H1 (cell line): ENCODE results near the gene TNFRSF8. TPM values are rescaled to one million over a fixed set of nuclear protein-coding genes. Genes with fewer than 3 reads are reported as not detected.

Experiments used
- CTCF ChIA-PET: fragments of 300-600 bp; sonication (Branson Sonifier 250); formaldehyde crosslinking; loops from one replicate; lab custom pipeline; 2021; ENCODE audit not compliant: partially characterized antibody; lab: Charles Lee
- POLR2A ChIA-PET: fragments of 300-600 bp; sonication (Branson Sonifier 250); formaldehyde crosslinking; loops from one replicate; lab custom pipeline; 2021; ENCODE audit warnings: inconsistent platforms; ENCODE audit not compliant: partially characterized antibody; lab: Charles Lee
- DNase-seq, 2 experiments: peaks; one replicate each; pipeline versions ENCODE4 v3.0.0 to v3.0.0-alpha.2; 2010 to 2022; ENCODE audit warnings: low spot score in 2 of 2, low read depth in 1 of 2, mixed read lengths in 1 of 2
- FAIRE-seq: peaks from 2 replicates; lab custom pipeline; 2011; peaks lifted over from hg19 to GRCh38; lab: Jason Lieb, UNC
- H2AFZ ChIP-seq: 2 replicates; pipeline ENCODE4 v1.8.1; 2012; ENCODE audit warnings: low read length, inconsistent platforms
- H2AK5ac ChIP-seq: 2 replicates; pipeline ENCODE4 v1.6.1; 2013; ENCODE audit warnings: low read depth, low read length
- H2BK120ac ChIP-seq: replicated peaks from 2 replicates; pipeline ENCODE3; 2013; ENCODE audit warnings: low read depth, low read length, inconsistent platforms
- H2BK12ac ChIP-seq: 2 replicates; pipeline ENCODE4 v1.6.1; 2013; ENCODE audit warnings: low read depth, low read length
- H2BK15ac ChIP-seq: 2 replicates; pipeline ENCODE4 v1.6.1; 2013; ENCODE audit warnings: low read length
- H2BK20ac ChIP-seq: 2 replicates; pipeline ENCODE4 v1.6.1; 2013; ENCODE audit warnings: low read length
- H2BK5ac ChIP-seq: 2 replicates; pipeline ENCODE4 v1.6.1; 2013; ENCODE audit warnings: low read depth, low read length
- H3K14ac ChIP-seq: 2 replicates; pipeline ENCODE4 v1.6.1; 2013; ENCODE audit warnings: inconsistent platforms; ENCODE audit not compliant: insufficient read length
- H3K18ac ChIP-seq: 2 replicates; pipeline ENCODE4 v1.6.1; 2013; ENCODE audit warnings: low read length; ENCODE audit errors: extremely low read depth
- H3K23ac ChIP-seq: 2 replicates; pipeline ENCODE4 v1.6.1; 2013; ENCODE audit warnings: inconsistent platforms; ENCODE audit not compliant: insufficient read length
- H3K23me2 ChIP-seq: 2 replicates; pipeline ENCODE4 v1.6.1; 2013; ENCODE audit warnings: low read depth, low read length
- H3K27ac ChIP-seq: 2 replicates; pipeline ENCODE4 v1.6.1; 2011; ENCODE audit warnings: low read depth, low read length, inconsistent platforms
- H3K27me3 ChIP-seq, 4 experiments: replicated peaks in 1 of 4; 1 replicate in 1 of 4; 2 replicates in 3 of 4; pipeline versions ENCODE4 v1.6.1 to v1.8.1; 2011 to 2013; ENCODE audit warnings: low read length in 3 of 4, mild to moderate bottlenecking in 3 of 4, inconsistent platforms in 2 of 4, mixed read lengths in 2 of 4, moderate library complexity in 1 of 4; ENCODE audit not compliant: control insufficient read depth in 3 of 4, insufficient read depth in 3 of 4; ENCODE audit errors: extremely low read depth in 1 of 4
- H3K36me3 ChIP-seq, 4 experiments: 2 replicates each; pipeline versions ENCODE4 v1.6.1 to v1.8.1; 2011 to 2013; ENCODE audit warnings: mild to moderate bottlenecking in 4 of 4, low read length in 3 of 4, moderate library complexity in 2 of 4, control low read depth in 1 of 4, inconsistent platforms in 1 of 4; ENCODE audit not compliant: insufficient read depth in 4 of 4, control insufficient read depth in 2 of 4
- H3K4ac ChIP-seq: replicated peaks from 2 replicates; pipeline ENCODE3; 2013; ENCODE audit warnings: low read length, low read depth, mixed read lengths, inconsistent platforms; ENCODE audit not compliant: insufficient read length
- H3K4me1 ChIP-seq, 4 experiments: replicated peaks in 1 of 4; 1 replicate in 1 of 4; 2 replicates in 3 of 4; pipeline versions ENCODE4 v1.6.1 to v1.8.1; 2011 to 2013; ENCODE audit warnings: low read length in 3 of 4, inconsistent platforms in 2 of 4, mixed read lengths in 1 of 4; ENCODE audit not compliant: insufficient read depth in 4 of 4, control insufficient read depth in 3 of 4
- H3K4me2 ChIP-seq, 2 experiments: 2 replicates each; pipeline versions ENCODE4 v1.6.1 to v1.8.1; 2011 to 2013; ENCODE audit warnings: low read depth in 2 of 2, low read length in 2 of 2, control low read depth in 1 of 2, inconsistent platforms in 1 of 2, mild to moderate bottlenecking in 1 of 2; ENCODE audit not compliant: insufficient read depth in 1 of 2
- H3K4me3 ChIP-seq, 4 experiments: fragments of 200-600, 300-600 bp in 1 of 4; sonication (generic), shearing (Covaris generic), sonication (Bioruptor Twin) in 1 of 4; 2 replicates each; pipeline versions ENCODE4 v1.5.1 to v1.8.1; 2011 to 2016; ENCODE audit warnings: low read length in 4 of 4, low read depth in 3 of 4, control low read depth in 2 of 4, inconsistent platforms in 2 of 4, mild to moderate bottlenecking in 2 of 4, mixed read lengths in 1 of 4, moderate library complexity in 1 of 4; ENCODE audit not compliant: insufficient read depth in 2 of 4; ENCODE audit errors: extremely low read depth in 1 of 4
- H3K56ac ChIP-seq: replicated peaks from 2 replicates; pipeline ENCODE3; 2013; ENCODE audit warnings: low read depth, mild to moderate bottlenecking, mixed read lengths, low read length, inconsistent platforms; ENCODE audit not compliant: insufficient read length
- H3K79me1 ChIP-seq: 2 replicates; pipeline ENCODE4 v1.6.1; 2013; ENCODE audit warnings: low read depth, low read length, control low read depth
- H3K79me2 ChIP-seq, 2 experiments: 2 replicates each; pipeline versions ENCODE4 v1.6.1 to v1.8.1; 2012 to 2013; ENCODE audit warnings: low read length in 2 of 2, mild to moderate bottlenecking in 2 of 2, inconsistent platforms in 1 of 2; ENCODE audit not compliant: insufficient read depth in 2 of 2, control insufficient read depth in 1 of 2
- H3K9ac ChIP-seq, 4 experiments: replicated peaks in 1 of 4; 1 replicate in 1 of 4; 2 replicates in 3 of 4; pipeline versions ENCODE4 v1.6.1 to v1.8.1; 2011 to 2013; ENCODE audit warnings: low read depth in 3 of 4, low read length in 3 of 4, control low read depth in 2 of 4, mild to moderate bottlenecking in 2 of 4, moderate library complexity in 2 of 4, inconsistent platforms in 1 of 4; ENCODE audit errors: extremely low read depth in 1 of 4
- H3K9me3 ChIP-seq, 2 experiments: 2 replicates each; pipeline versions ENCODE4 v1.6.1 to v1.8.1; 2012 to 2013; ENCODE audit warnings: mild to moderate bottlenecking in 2 of 2, moderate library complexity in 2 of 2, control low read depth in 1 of 2, inconsistent platforms in 1 of 2, low read depth in 1 of 2, low read length in 1 of 2, mixed read lengths in 1 of 2; ENCODE audit not compliant: insufficient read depth in 2 of 2
- H4K20me1 ChIP-seq, 2 experiments: replicated peaks in 1 of 2; 2 replicates each; pipeline versions ENCODE3 to v1.8.1; 2011 to 2013; ENCODE audit warnings: inconsistent platforms in 2 of 2, low read length in 2 of 2, mild to moderate bottlenecking in 1 of 2; ENCODE audit not compliant: insufficient read depth in 2 of 2, control insufficient read depth in 1 of 2
- H4K5ac ChIP-seq: 2 replicates; pipeline ENCODE4 v1.6.1; 2013; ENCODE audit warnings: low read length, low read depth, mixed read lengths, inconsistent platforms; ENCODE audit not compliant: insufficient read length
- H4K8ac ChIP-seq: 2 replicates; pipeline ENCODE4 v1.8.0; 2013; ENCODE audit warnings: mild to moderate bottlenecking, moderate library complexity, low read length, inconsistent platforms; ENCODE audit not compliant: insufficient read depth; ENCODE audit errors: extremely low read depth
- H4K91ac ChIP-seq: replicated peaks from 2 replicates; pipeline ENCODE3; 2013; ENCODE audit warnings: low read length, mixed read lengths, inconsistent platforms; ENCODE audit not compliant: insufficient read length
- RXRA ChIP-seq: IDR thresholded peaks from 2 replicates; pipeline ENCODE4 v1.6.1; 2011; ENCODE audit warnings: low read depth, mild to moderate bottlenecking, low read length, moderate library complexity; ENCODE audit not compliant: insufficient read depth
- WGBS, 2 experiments: shearing (Covaris generic) in 1 of 2; methylation state at CpG; one replicate each; pipeline versions ENCODE4 v1.1.6 to v1.1.7; 2013 to 2015; ENCODE audit warnings: low lambda C conversion rate in 2 of 2, mixed read lengths in 2 of 2, inconsistent platforms in 1 of 2, low coverage in 1 of 2, missing lambda C conversion rate in 1 of 2; ENCODE audit not compliant: insufficient replicate concordance in 2 of 2, insufficient coverage in 1 of 2, insufficient read length in 1 of 2; ENCODE audit errors: extremely low coverage in 1 of 2, missing lambda C conversion rate in 1 of 2; 5-methylcytosine and 5-hydroxymethylcytosine counted together
- polyA plus RNA-seq, 7 experiments: library from polyadenylated mRNA; depleted of rRNA in 3 of 7; stranded (reverse) in 5 of 7; unstranded in 2 of 7; fragments of >200 nt in 5 of 7; fragments of 200-250 nt in 2 of 7; gene quantifications; 1 replicate in 5 of 7; 2 replicates in 1 of 7; 4 replicates in 1 of 7; pipeline versions ENCODE4 v1.2.1 to v1.2.3, GENCODE V29; 2011 to 2013; ENCODE audit warnings: missing spikeins in 2 of 7, mixed read lengths in 2 of 7
- total RNA-seq: library from RNA; stranded (reverse); fragmentation: NEBNext Ultra II Directional; extraction: Animal tissue kit (Norgen Biotek cat#: 25700); gene quantifications from 2 replicates; pipeline ENCODE4 v1.2.1, GENCODE V29; 2021

TNFRSF8 gene
- total and polyA plus RNA-seq, 2 of the 8 experiments (the other 6 are each of a cell fraction or from before 2014, with no cell fraction given): 23.2 to 32.7 TPM

- DNase-seq (no peak), FAIRE-seq (no peak)
- no peak overlapping the region for H2AK5ac ChIP-seq
- H3K79me1 ChIP-seq: no peaks in the 10 kb centered on the region
- no peak overlapping the region for H2BK5ac ChIP-seq
- H2BK120ac ChIP-seq: no peak overlapping the region
- H4K5ac ChIP-seq: no peak overlapping the region
- H3K4me1 ChIP-seq: no peaks in the 10 kb centered on the region; a peak in 1 of 7 replicates
- no peaks in the 10 kb centered on the region for H3K27me3 ChIP-seq
- H3K27ac ChIP-seq: no peak overlapping the region
- H4K91ac ChIP-seq: no peak overlapping the region
- no peaks in the 10 kb centered on the region for H3K79me2 ChIP-seq
- no peak for TF ChIP-seq RXRA
- no peak overlapping the region for H3K56ac ChIP-seq
- no peak overlapping the region for H2BK12ac ChIP-seq
- H3K4me2 ChIP-seq: no peak overlapping the region
- peaks cover 7 to 45% (median 24%) of the 10 kb centered on the region in 4 experiments; a peak in 6 of 8 replicates for H3K36me3 ChIP-seq
- H3K14ac ChIP-seq: no peak overlapping the region
- H3K18ac ChIP-seq: no peak overlapping the region
- ChIA-PET POLR2A (interaction anchor here (0.7 to 8.5 kb wide), 8 partner anchors 9 to 242 kb away, joined by 3 to 66 read pairs (median 4); partner anchors contain the start of gene MIIP), CTCF (interaction anchor here (0.8 to 3.1 kb wide), 8 partner anchors 10 to 62 kb away, joined by 3 to 23 read pairs (median 14); partner anchors contain the start of gene MIIP)
- no peak overlapping the region for H3K9ac ChIP-seq
- no peak overlapping the region for H3K4me3 ChIP-seq
- H3K23ac ChIP-seq: no peak overlapping the region
- H4K20me1 ChIP-seq: peaks cover 3 to 9% of the 10 kb centered on the region in 2 experiments
- WGBS, 2 experiments: 93% methylated on average over 32 of the region's 32 CpGs; no CpG with 5 or more reads in 1 of the 2 experiments
- H3K23me2 ChIP-seq: no peaks in the 10 kb centered on the region
- no peaks in the 10 kb centered on the region for H3K9me3 ChIP-seq
- H2AFZ ChIP-seq: no peak overlapping the region
- no peak overlapping the region for H2BK20ac ChIP-seq
- H2BK15ac ChIP-seq: no peak overlapping the region
- no peak overlapping the region for H4K8ac ChIP-seq
- no peak overlapping the region for H3K4ac ChIP-seq
Observed at GRCh38 chr1:12029720-12030339, 33.3 kb upstream of the TNFRSF8 start.
